ENCODE results near the gene DDIAS. TPM values are rescaled to one million over a fixed set of nuclear protein-coding genes. Genes with fewer than 3 reads are reported as not detected.
A peak's percentile ranks its signal among the peaks of the same experiment; 100 is the strongest.
"Not testable (repeated sequence)": the region's sequence is repeated elsewhere in the genome, so short reads cannot be mapped to it uniquely, and the experiment has no call there.

DDIAS gene
- total RNA-seq: 1 to 10 TPM in 2 of 3 donors, under 1 TPM in 1; 0.87 to 4.4 (median 1.2) TPM
- long read RNA-seq, donor 1: 0 reads
- long read RNA-seq, donor 2, partial matches to known transcripts: 0 of 1 reads
- long read RNA-seq, donor 2, other reads (novel, unspliced or antisense): 0 of 1 reads

- DNase-seq (peak; percentile 94 to 98 (median 96)), ATAC-seq (peak; percentile 87)
- intact Hi-C loops (cut with DNase I, micrococcal nuclease): loop anchor here (10.0 kb wide), 3 partner anchors 173 to 343 kb away; partner anchors contain the start of gene RAB30 (in 1 of the 2)
- Histone ChIP-seq H3K4me1 (ENCODE audit: low read depth) (peaks cover 5% of the 10 kb centered on the region), H3K9me3 (no peaks in the 10 kb centered on the region), H3K36me3 (ENCODE audit: low read depth) (no peaks in the 10 kb centered on the region), H3K4me3 (peak within 1 kb of the TSS; percentile 27)
- TF ChIP-seq CTCF (IDR thresholded peaks at IDR 0.05): no peak
These were observed at the start of gene DDIAS for GRCh38 chr11:82901165-82901921. Gene DDIAS, plus strand, starts transcription at chr11:82901736. Its CDS starts 13,003 bp downstream, at chr11:82914739.

- H3K4me1 ChIP-seq (ENCODE audit: low read depth): no peaks in the 10 kb centered on the region
- H3K9me3 ChIP-seq: no peaks in the 10 kb centered on the region
- DNase-seq (no peak), ATAC-seq (no peak)
- intact Hi-C loops (cut with DNase I, micrococcal nuclease): no loop called here
- no peak for TF ChIP-seq CTCF (IDR thresholded peaks at IDR 0.05)
- H3K4me3 ChIP-seq: no peak overlapping the region
- H3K36me3 ChIP-seq (ENCODE audit: low read depth): no peaks in the 10 kb centered on the region
These were observed 47.3 kb upstream of the DDIAS start for GRCh38 chr11:82854242-82854641.

GRCh38 chr11:82854916-82855315, 46.6 kb upstream of the DDIAS start:
- ATAC-seq; intact Hi-C loops (cut with DNase I, micrococcal nuclease): not testable (repeated sequence)

GRCh38 chr11:82855616-82856015, 45.9 kb upstream of the DDIAS start:
- intact Hi-C loops (cut with DNase I, micrococcal nuclease): no loop called here
- DNase-seq: no peak
- Histone ChIP-seq H3K36me3 (ENCODE audit: low read depth) (no peaks in the 10 kb centered on the region), H3K4me1 (ENCODE audit: low read depth) (no peaks in the 10 kb centered on the region), H3K4me3 (no peak overlapping the region), H3K9me3 (no peaks in the 10 kb centered on the region)
- no peak for TF ChIP-seq CTCF (IDR thresholded peaks at IDR 0.05)
- no peak for ATAC-seq

More at GRCh38 chr11:82854916-82855315, 46.6 kb upstream of the DDIAS start:
- not testable (repeated sequence) for H3K4me1 ChIP-seq (ENCODE audit: low read depth); H3K4me3 ChIP-seq; H3K9me3 ChIP-seq; DNase-seq; H3K36me3 ChIP-seq (ENCODE audit: low read depth)

GRCh38 chr11:82857145-82857544, 44.4 kb upstream of the DDIAS start:
- Histone ChIP-seq H3K36me3 (ENCODE audit: low read depth) (no peaks in the 10 kb centered on the region), H3K9me3 (no peaks in the 10 kb centered on the region), H3K4me3 (no peak overlapping the region), H3K4me1 (ENCODE audit: low read depth) (no peaks in the 10 kb centered on the region)
- TF ChIP-seq CTCF (IDR thresholded peaks at IDR 0.05): no peak
- no peak for DNase-seq
- no peak for ATAC-seq
- intact Hi-C loops (cut with DNase I, micrococcal nuclease): no loop called here

GRCh38 chr11:82858133-82858532, 43.4 kb upstream of the DDIAS start:
- H3K4me1 ChIP-seq (ENCODE audit: low read depth): no peaks in the 10 kb centered on the region
- intact Hi-C loops (cut with DNase I, micrococcal nuclease): no loop called here
- ATAC-seq: no peak
- H3K4me3 ChIP-seq: no peak overlapping the region
- no peaks in the 10 kb centered on the region for H3K9me3 ChIP-seq
- no peaks in the 10 kb centered on the region for H3K36me3 ChIP-seq (ENCODE audit: low read depth)
- no peak for TF ChIP-seq CTCF (IDR thresholded peaks at IDR 0.05)
- no peak for DNase-seq

All from mucosa of descending colon (tissue), 3 donors.